ENCODE data around the gene ELOF1. TPM values are rescaled to one million over a fixed set of nuclear protein-coding genes. Genes with fewer than 3 reads are reported as not detected.

Gene ELOF1
- total and polyA plus RNA-seq, 2 of the 13 experiments (the other 11 are each of a cell fraction or from before 2014, with no cell fraction given), result 14.5 to 43.2 TPM

- TF ChIP-seq, protein P1, sequence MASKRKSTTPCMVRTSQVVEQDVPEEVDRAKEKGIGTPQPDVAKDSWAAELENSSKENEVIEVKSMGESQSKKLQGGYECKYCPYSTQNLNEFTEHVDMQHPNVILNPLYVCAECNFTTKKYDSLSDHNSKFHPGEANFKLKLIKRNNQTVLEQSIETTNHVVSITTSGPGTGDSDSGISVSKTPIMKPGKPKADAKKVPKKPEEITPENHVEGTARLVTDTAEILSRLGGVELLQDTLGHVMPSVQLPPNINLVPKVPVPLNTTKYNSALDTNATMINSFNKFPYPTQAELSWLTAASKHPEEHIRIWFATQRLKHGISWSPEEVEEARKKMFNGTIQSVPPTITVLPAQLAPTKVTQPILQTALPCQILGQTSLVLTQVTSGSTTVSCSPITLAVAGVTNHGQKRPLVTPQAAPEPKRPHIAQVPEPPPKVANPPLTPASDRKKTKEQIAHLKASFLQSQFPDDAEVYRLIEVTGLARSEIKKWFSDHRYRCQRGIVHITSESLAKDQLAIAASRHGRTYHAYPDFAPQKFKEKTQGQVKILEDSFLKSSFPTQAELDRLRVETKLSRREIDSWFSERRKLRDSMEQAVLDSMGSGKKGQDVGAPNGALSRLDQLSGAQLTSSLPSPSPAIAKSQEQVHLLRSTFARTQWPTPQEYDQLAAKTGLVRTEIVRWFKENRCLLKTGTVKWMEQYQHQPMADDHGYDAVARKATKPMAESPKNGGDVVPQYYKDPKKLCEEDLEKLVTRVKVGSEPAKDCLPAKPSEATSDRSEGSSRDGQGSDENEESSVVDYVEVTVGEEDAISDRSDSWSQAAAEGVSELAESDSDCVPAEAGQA (IDR thresholded peaks at IDR 0.05; ENCODE audit: low read depth), result no peak
- TF ChIP-seq, protein P1 (CRISPR knock-in tag; IDR thresholded peaks at IDR 0.05; ENCODE audit: borderline replicate concordance), result no peak
- TF ChIP-seq RFX5 (IDR thresholded peaks at IDR 0.05; ENCODE audit: low read depth, low read length), result peak; percentile 66
- no peak for TF ChIP-seq ZNF383 (CRISPR knock-in tag; IDR thresholded peaks at IDR 0.05; ENCODE audit: borderline replicate concordance)
- TF ChIP-seq, protein P2, sequence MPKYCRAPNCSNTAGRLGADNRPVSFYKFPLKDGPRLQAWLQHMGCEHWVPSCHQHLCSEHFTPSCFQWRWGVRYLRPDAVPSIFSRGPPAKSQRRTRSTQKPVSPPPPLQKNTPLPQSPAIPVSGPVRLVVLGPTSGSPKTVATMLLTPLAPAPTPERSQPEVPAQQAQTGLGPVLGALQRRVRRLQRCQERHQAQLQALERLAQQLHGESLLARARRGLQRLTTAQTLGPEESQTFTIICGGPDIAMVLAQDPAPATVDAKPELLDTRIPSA (CRISPR knock-in tag; IDR thresholded peaks at IDR 0.05; ENCODE audit: borderline replicate concordance), result no peak
- TF ChIP-seq ZFYVE20 (CRISPR knock-in tag; IDR thresholded peaks at IDR 0.05; ENCODE audit: borderline replicate concordance, low read depth), result 0 out of 2 replicates have a peak, but pooled peaks have one; percentile 61
- TF ChIP-seq RNF2 (conservative IDR thresholded peaks at IDR 0.05; ENCODE audit: low read depth), result no peak
- 0 out of 2 replicates have a peak, but pooled peaks have one; percentile 68 for TF ChIP-seq ZNF343 (CRISPR knock-in tag; IDR thresholded peaks at IDR 0.05)
- TF ChIP-seq THAP11 (CRISPR knock-in tag; IDR thresholded peaks at IDR 0.05), result peak; percentile 49
- peak; percentile 91 for TF ChIP-seq DMAP1 (CRISPR knock-in tag; IDR thresholded peaks at IDR 0.05)
- TF ChIP-seq ZNF34 (CRISPR knock-in tag; IDR thresholded peaks at IDR 0.05; ENCODE audit: borderline replicate concordance), result peak; percentile 72; the same call in 1 of the 2 replicates
- TF ChIP-seq ZFP91 (CRISPR knock-in tag; IDR thresholded peaks at IDR 0.05; ENCODE audit: borderline replicate concordance), result peak; percentile 85; the same call in 1 of the 2 replicates
- no peak for TF ChIP-seq PHB2 (IDR thresholded peaks at IDR 0.05; ENCODE audit: partially characterized antibody)
- TF ChIP-seq ZNF589 (CRISPR knock-in tag; conservative IDR thresholded peaks at IDR 0.05), result 0 out of 2 replicates have a peak, but pooled peaks have one; percentile 51
- no peak for TF ChIP-seq ZNF577 (CRISPR knock-in tag; IDR thresholded peaks at IDR 0.05; ENCODE audit: borderline replicate concordance, low read depth)
- peak; percentile 24; the same call in 1 of the 2 replicates for TF ChIP-seq PPARG (CRISPR knock-in tag; conservative IDR thresholded peaks at IDR 0.05)
- no peak for TF ChIP-seq ZSCAN22 (CRISPR knock-in tag; IDR thresholded peaks at IDR 0.05)
- TF ChIP-seq ZXDC (CRISPR knock-in tag; IDR thresholded peaks at IDR 0.05), result no peak
These were observed 38.4 kb upstream of the ELOF1 start, which contains the start of gene ZNF627 (continued) for GRCh38 chr19:11597202-11598102.
